Fibroblast of lung (primary cell): ENCODE results near the gene TSPAN31. TPM values are rescaled to one million over a fixed set of nuclear protein-coding genes. Genes with fewer than 3 reads are reported as not detected.

Experiments used
- DNase-seq, 2 donors: peaks; one replicate each; pipeline versions ENCODE4 v3.0.0 to v3.0.0-alpha.2; 2010; ENCODE audit warnings: low read depth in 2 of 2
- H2AFZ ChIP-seq: 2 replicates; pipeline ENCODE4 v1.5.1; 2012; ENCODE audit warnings: low read length, control low read depth, inconsistent platforms
- H3K27ac ChIP-seq: 2 replicates; pipeline ENCODE4 v1.5.1; 2011; ENCODE audit warnings: low read length, control low read depth; ENCODE audit not compliant: insufficient read depth
- H3K27me3 ChIP-seq: 2 replicates; pipeline ENCODE4 v1.5.1; 2011; ENCODE audit warnings: mild to moderate bottlenecking, low read length; ENCODE audit not compliant: control insufficient read depth, insufficient read depth
- H3K36me3 ChIP-seq: 2 replicates; pipeline ENCODE4 v1.5.1; 2011; ENCODE audit warnings: low read length; ENCODE audit not compliant: control insufficient read depth, insufficient read depth
- H3K4me1 ChIP-seq: 2 replicates; pipeline ENCODE4 v1.5.1; 2011; ENCODE audit warnings: low read length; ENCODE audit not compliant: control insufficient read depth, insufficient read depth; ENCODE audit errors: extremely low read depth
- H3K4me2 ChIP-seq: 2 replicates; pipeline ENCODE4 v1.5.1; 2011; ENCODE audit warnings: low read length, control low read depth; ENCODE audit not compliant: insufficient read depth; ENCODE audit errors: extremely low read depth
- H3K4me3 ChIP-seq, 4 experiments: fragments of 200-600 bp in 1 of 4; sonication (generic) in 1 of 4; replicated peaks in 1 of 4; 2 replicates each; pipeline ENCODE4 v1.5.1; 2011 to 2016; ENCODE audit warnings: low read length in 4 of 4, low read depth in 3 of 4, mild to moderate bottlenecking in 3 of 4, control low read depth in 2 of 4, inconsistent platforms in 1 of 4, mixed read lengths in 1 of 4; ENCODE audit not compliant: insufficient read depth in 1 of 4; ENCODE audit errors: control extremely low read depth in 1 of 4
- H3K79me2 ChIP-seq: 2 replicates; pipeline ENCODE4 v1.5.1; 2012; ENCODE audit warnings: mild to moderate bottlenecking, low read length, inconsistent platforms; ENCODE audit not compliant: control insufficient read depth, insufficient read depth
- H3K9ac ChIP-seq: 2 replicates; pipeline ENCODE4 v1.5.1; 2011; ENCODE audit warnings: mild to moderate bottlenecking, low read length, control low read depth; ENCODE audit not compliant: insufficient read depth
- H3K9me3 ChIP-seq: 2 replicates; pipeline ENCODE4 v1.5.1; 2012; ENCODE audit warnings: low read depth, low read length; ENCODE audit not compliant: control insufficient read depth, insufficient read depth
- H4K20me1 ChIP-seq: 2 replicates; pipeline ENCODE4 v1.5.1; 2011; ENCODE audit warnings: low read length; ENCODE audit not compliant: control insufficient read depth, insufficient read depth; ENCODE audit errors: extremely low read depth
- EZH2 ChIP-seq: IDR thresholded peaks from 2 replicates; pipeline ENCODE4 v1.5.1; 2012; ENCODE audit warnings: low read length, control low read depth, mild to moderate bottlenecking; ENCODE audit errors: missing control alignments
- polyA plus RNA-seq, 2 donors: library from polyadenylated mRNA; depleted of rRNA in 1 of 2; stranded (reverse) in 1 of 2; unstranded in 1 of 2; fragments of >200 nt; gene quantifications; 2 replicates each; pipeline ENCODE4 v1.2.1, GENCODE V29; 2011 to 2012; ENCODE audit warnings: missing spikeins in 1 of 2
- total RNA-seq: library from RNA; depleted of rRNA; stranded (reverse); fragments of >200 nt; gene quantifications from 2 replicates; pipeline ENCODE4 v1.2.1, GENCODE V29; 2014
- TF ChIP-seq, protein P1 (sequence below), 2 donors: IDR thresholded peaks in 1 of 2; conservative IDR thresholded peaks in 1 of 2; 1 replicate in 1 of 2; 2 replicates in 1 of 2; pipeline ENCODE4 v1.5.1; 2011 to 2012; ENCODE audit warnings: low read length in 2 of 2, control low read depth in 1 of 2, inconsistent platforms in 1 of 2, low read depth in 1 of 2, mild to moderate bottlenecking in 1 of 2

Gene TSPAN31
- total and polyA plus RNA-seq, 2 donors (not counting 1 experiment from before 2014, with no cell fraction given), result 53.6 to 99.6 TPM

DNA sequence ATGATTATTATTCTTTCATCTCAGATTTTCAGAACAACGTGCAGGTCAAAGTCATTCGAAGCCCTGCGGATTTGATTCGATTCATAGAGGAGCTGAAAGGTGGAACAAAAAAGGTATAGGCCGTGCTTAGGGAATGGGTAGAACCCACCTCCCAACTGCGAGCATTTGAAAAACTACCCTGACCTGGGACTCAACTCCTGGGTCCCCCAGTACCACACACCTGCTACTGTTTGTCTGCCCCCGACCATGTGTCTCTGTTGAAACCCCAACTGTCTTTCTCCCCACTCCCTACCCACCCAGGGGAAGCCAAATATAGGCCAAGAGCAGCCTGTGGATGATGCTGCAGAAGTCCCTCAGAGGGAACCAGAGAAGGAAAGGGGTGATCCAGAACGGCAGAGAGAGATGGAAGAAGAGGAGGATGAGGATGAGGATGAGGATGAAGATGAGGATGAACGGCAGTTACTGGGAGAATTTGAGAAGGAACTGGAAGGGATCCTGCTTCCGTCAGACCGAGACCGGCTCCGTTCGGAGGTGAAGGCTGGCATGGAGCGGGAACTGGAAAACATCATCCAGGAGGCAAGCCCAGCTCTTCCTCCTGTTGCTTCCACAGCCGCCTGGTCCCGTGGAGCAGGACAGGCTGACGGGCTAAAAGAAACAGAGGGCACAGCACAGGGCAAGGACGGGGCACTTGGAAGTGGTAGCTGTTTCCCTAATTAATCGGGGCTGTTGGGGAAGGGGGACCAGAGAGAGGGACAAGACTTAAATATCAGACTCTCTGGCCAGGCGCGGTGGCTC is 26.8 kb upstream of the TSPAN31 start:
- H3K27ac ChIP-seq, result no peak overlapping the region
- no peaks in the 10 kb centered on the region for H4K20me1 ChIP-seq
- H3K36me3 ChIP-seq, result peaks cover 15% of the 10 kb centered on the region
- H3K9me3 ChIP-seq, result no peaks in the 10 kb centered on the region
- no peak overlapping the region for H3K4me3 ChIP-seq
- no peak overlapping the region for H2AFZ ChIP-seq
- TF ChIP-seq, protein P1, sequence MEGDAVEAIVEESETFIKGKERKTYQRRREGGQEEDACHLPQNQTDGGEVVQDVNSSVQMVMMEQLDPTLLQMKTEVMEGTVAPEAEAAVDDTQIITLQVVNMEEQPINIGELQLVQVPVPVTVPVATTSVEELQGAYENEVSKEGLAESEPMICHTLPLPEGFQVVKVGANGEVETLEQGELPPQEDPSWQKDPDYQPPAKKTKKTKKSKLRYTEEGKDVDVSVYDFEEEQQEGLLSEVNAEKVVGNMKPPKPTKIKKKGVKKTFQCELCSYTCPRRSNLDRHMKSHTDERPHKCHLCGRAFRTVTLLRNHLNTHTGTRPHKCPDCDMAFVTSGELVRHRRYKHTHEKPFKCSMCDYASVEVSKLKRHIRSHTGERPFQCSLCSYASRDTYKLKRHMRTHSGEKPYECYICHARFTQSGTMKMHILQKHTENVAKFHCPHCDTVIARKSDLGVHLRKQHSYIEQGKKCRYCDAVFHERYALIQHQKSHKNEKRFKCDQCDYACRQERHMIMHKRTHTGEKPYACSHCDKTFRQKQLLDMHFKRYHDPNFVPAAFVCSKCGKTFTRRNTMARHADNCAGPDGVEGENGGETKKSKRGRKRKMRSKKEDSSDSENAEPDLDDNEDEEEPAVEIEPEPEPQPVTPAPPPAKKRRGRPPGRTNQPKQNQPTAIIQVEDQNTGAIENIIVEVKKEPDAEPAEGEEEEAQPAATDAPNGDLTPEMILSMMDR (conservative IDR thresholded peaks at IDR 0.05 in 1 of 2, IDR thresholded peaks at IDR 0.05 in 1 of 2; ENCODE audit: low read depth in 1 of 2, low read length in 2 of 2), result no peak
- no peak for TF ChIP-seq EZH2
- H3K79me2 ChIP-seq, result no peaks in the 10 kb centered on the region
- H3K27me3 ChIP-seq, result no peaks in the 10 kb centered on the region
- H3K4me2 ChIP-seq, result no peak overlapping the region
- H3K4me1 ChIP-seq, result no peaks in the 10 kb centered on the region
- no peak overlapping the region for H3K9ac ChIP-seq
- no peak for DNase-seq

DNA sequence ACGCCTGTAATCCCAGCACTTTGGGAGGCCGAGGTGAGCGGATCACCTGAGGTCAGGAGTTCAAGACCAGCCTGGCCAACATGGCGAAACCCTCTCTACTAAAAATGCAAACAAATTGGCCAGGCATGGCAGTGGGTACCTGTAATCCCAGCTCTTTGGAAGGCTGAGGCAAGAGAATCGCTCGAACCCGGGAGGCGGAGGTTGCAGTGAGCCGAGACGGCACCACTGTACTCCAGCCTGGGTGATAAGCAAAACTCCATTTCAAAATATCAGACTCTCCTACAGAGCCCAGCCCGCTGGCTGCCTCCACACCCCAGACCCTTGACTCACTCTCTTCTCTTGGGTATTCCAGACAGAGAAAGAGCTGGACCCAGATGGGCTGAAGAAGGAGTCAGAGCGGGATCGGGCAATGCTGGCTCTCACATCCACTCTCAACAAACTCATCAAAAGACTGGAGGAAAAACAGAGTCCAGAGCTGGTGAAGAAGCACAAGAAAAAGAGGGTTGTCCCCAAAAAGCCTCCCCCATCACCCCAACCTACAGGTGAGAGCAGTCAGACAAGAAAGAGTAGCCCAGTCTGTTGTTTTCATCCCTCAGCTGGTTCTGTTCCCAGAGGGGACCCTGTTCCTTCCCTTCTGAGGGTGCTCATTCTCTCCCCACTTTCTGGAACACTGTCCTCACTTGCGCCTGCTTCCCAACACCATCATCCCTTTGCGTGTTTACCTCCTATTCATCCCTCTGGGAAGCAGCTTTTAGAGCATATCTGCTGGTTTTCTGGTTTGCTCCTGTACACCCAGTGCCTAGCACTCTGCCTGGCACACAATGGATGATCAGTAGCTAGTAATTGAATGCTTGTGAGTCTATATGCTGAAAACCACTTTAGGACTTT is 26.0 kb upstream of the TSPAN31 start:
- Histone ChIP-seq H3K4me2 (no peak overlapping the region), H3K4me3 (no peak overlapping the region), H3K4me1 (no peaks in the 10 kb centered on the region), H3K36me3 (peaks cover 15% of the 10 kb centered on the region), H2AFZ (no peak overlapping the region), H3K9ac (no peak overlapping the region), H3K79me2 (no peaks in the 10 kb centered on the region), H4K20me1 (no peaks in the 10 kb centered on the region), H3K27me3 (no peaks in the 10 kb centered on the region), H3K27ac (no peak overlapping the region), H3K9me3 (no peaks in the 10 kb centered on the region)
- no peak for DNase-seq
- no peak for TF ChIP-seq EZH2
- TF ChIP-seq, protein P1 (conservative IDR thresholded peaks at IDR 0.05 in 1 of 2, IDR thresholded peaks at IDR 0.05 in 1 of 2; ENCODE audit: low read depth in 1 of 2, low read length in 2 of 2), result no peak
